Liver (tissue), 9 donors: ENCODE results near the gene SGIP1. TPM values are rescaled to one million over a fixed set of nuclear protein-coding genes. Genes with fewer than 3 reads are reported as not detected.

Experiments
- DNase-seq: peaks from one replicate; pipeline ENCODE4 v3.0.0-alpha.2; 2017; ENCODE audit warnings: low spot score
- H3K27ac ChIP-seq, 2 donors: one replicate each; pipeline ENCODE4 v1.7.0; 2013; ENCODE audit warnings: inconsistent platforms in 2 of 2, low read length in 2 of 2, control low read depth in 1 of 2, low read depth in 1 of 2, mild to moderate bottlenecking in 1 of 2
- H3K27me3 ChIP-seq, 4 donors: one replicate each; pipeline versions ENCODE4 v1.6.1 to v1.7.0; 2013; ENCODE audit warnings: low read length in 3 of 4, inconsistent platforms in 1 of 4, mild to moderate bottlenecking in 1 of 4, moderate library complexity in 1 of 4; ENCODE audit not compliant: control insufficient read depth in 4 of 4, insufficient read depth in 4 of 4
- H3K36me3 ChIP-seq, 4 donors: one replicate each; pipeline versions ENCODE4 v1.6.1 to v1.7.0; 2013; ENCODE audit warnings: low read length in 3 of 4, mild to moderate bottlenecking in 3 of 4, low read depth in 1 of 4, moderate library complexity in 1 of 4; ENCODE audit not compliant: control insufficient read depth in 4 of 4, insufficient read depth in 3 of 4
- H3K4me1 ChIP-seq, 4 donors: one replicate each; pipeline versions ENCODE4 v1.6.1 to v1.7.0; 2013; ENCODE audit warnings: low read length in 3 of 4, mild to moderate bottlenecking in 3 of 4, moderate library complexity in 1 of 4; ENCODE audit not compliant: control insufficient read depth in 4 of 4, insufficient read depth in 4 of 4
- H3K4me3 ChIP-seq, 3 donors: one replicate each; pipeline versions ENCODE4 v1.6.1 to v1.7.0; 2013; ENCODE audit warnings: low read length in 3 of 3, control low read depth in 1 of 3, low read depth in 1 of 3, mild to moderate bottlenecking in 1 of 3
- H3K9ac ChIP-seq, 2 donors: one replicate each; pipeline ENCODE4 v1.7.0; 2013; ENCODE audit warnings: low read length in 2 of 2, mild to moderate bottlenecking in 2 of 2, moderate library complexity in 2 of 2, control low read depth in 1 of 2, low read depth in 1 of 2
- H3K9me3 ChIP-seq, 4 donors: one replicate each; pipeline versions ENCODE4 v1.6.1 to v1.7.0; 2013; ENCODE audit warnings: low read length in 3 of 4; ENCODE audit not compliant: control insufficient read depth in 4 of 4
- ATF3 ChIP-seq: IDR thresholded peaks from 2 replicates; pipeline ENCODE4 v1.6.1; 2016; ENCODE audit warnings: antibody characterized with exemption
- EGR1 ChIP-seq, 2 donors: IDR thresholded peaks; 2 replicates each; pipeline ENCODE4 v1.6.1; 2016 to 2018; ENCODE audit warnings: antibody characterized with exemption in 2 of 2, low read depth in 2 of 2
- FOXA1 ChIP-seq: IDR thresholded peaks from 2 replicates; pipeline ENCODE4 v1.6.1; 2016; ENCODE audit warnings: antibody characterized with exemption
- FOXA2 ChIP-seq: IDR thresholded peaks from 2 replicates; pipeline ENCODE4 v1.6.1; 2016; ENCODE audit warnings: antibody characterized with exemption
- HNF4A ChIP-seq, 2 donors: conservative IDR thresholded peaks; 2 replicates each; pipeline ENCODE4 v1.6.1; 2016; ENCODE audit warnings: antibody characterized with exemption in 2 of 2, mild to moderate bottlenecking in 2 of 2
- HNF4G ChIP-seq: IDR thresholded peaks from 2 replicates; pipeline ENCODE4 v1.6.1; 2016; ENCODE audit warnings: antibody characterized with exemption
- JUND ChIP-seq, 2 donors: IDR thresholded peaks; 2 replicates each; pipeline ENCODE4 v1.6.1; 2016; ENCODE audit warnings: antibody characterized with exemption in 2 of 2
- NR2F2 ChIP-seq: IDR thresholded peaks from 2 replicates; pipeline ENCODE4 v1.6.1; 2016; ENCODE audit warnings: antibody characterized with exemption
- RAD21 ChIP-seq, 2 donors: IDR thresholded peaks; 2 replicates each; pipeline ENCODE4 v1.6.1; 2016; ENCODE audit warnings: antibody characterized with exemption in 2 of 2, mild to moderate bottlenecking in 2 of 2
- REST ChIP-seq: IDR thresholded peaks from 2 replicates; pipeline ENCODE4 v1.6.1; 2016; ENCODE audit warnings: antibody characterized with exemption, mild to moderate bottlenecking
- RXRA ChIP-seq, 2 donors: IDR thresholded peaks; 2 replicates each; pipeline ENCODE4 v1.6.1; 2017 to 2018; ENCODE audit warnings: antibody characterized with exemption in 2 of 2, mild to moderate bottlenecking in 1 of 2
- SP1 ChIP-seq: IDR thresholded peaks from 2 replicates; pipeline ENCODE4 v1.6.1; 2018; ENCODE audit warnings: antibody characterized with exemption, mild to moderate bottlenecking
- YY1 ChIP-seq: IDR thresholded peaks from 2 replicates; pipeline ENCODE4 v1.6.1; 2016; ENCODE audit warnings: antibody characterized with exemption, mild to moderate bottlenecking
- ZBTB33 ChIP-seq: IDR thresholded peaks from 2 replicates; pipeline ENCODE4 v1.6.1; 2016; ENCODE audit warnings: antibody characterized with exemption
- WGBS: extraction: QIAGEN DNeasy Blood & Tissue Kit; methylation state at CpG from one replicate; pipeline ENCODE4 v1.1.7; 2013; 5-methylcytosine and 5-hydroxymethylcytosine counted together
- polyA plus RNA-seq, 2 donors: library from polyadenylated mRNA; stranded (reverse) in 1 of 2; unstranded in 1 of 2; fragments of 200-250 nt in 1 of 2; fragments of >200 nt in 1 of 2; fragmentation: Nextera tagmentation in 1 of 2; extraction: Ambion mirVana in 1 of 2; gene quantifications; one replicate each; pipeline versions ENCODE4 v1.2.1 to v1.2.3, GENCODE V29; 2013 to 2015
- total RNA-seq, 2 donors: library from RNA; depleted of rRNA; stranded (reverse); fragments of >200 nt; gene quantifications; one replicate each; pipeline ENCODE4 v1.2.3, GENCODE V29; 2014
- TF ChIP-seq, protein P1 (sequence below): fragments of 150-350 bp; IDR thresholded peaks from 2 replicates; pipeline ENCODE4 v1.5.1; 2017; ENCODE audit warnings: improper control_type of control experiment, low read depth, low read length; ENCODE audit not compliant: missing input control
- TF ChIP-seq, protein P2 (sequence below): IDR thresholded peaks from 2 replicates; pipeline ENCODE4 v1.6.1; 2016; ENCODE audit warnings: antibody characterized with exemption
- donor health status: healthy.
- donor health status: healthy.
- donor health status: healthy.
- donor health status: healthy.
- donor health status: healthy.

Gene SGIP1
- total and polyA plus RNA-seq, 4 donors = 0.09 to 2.5 (median 0.38) TPM

DNA sequence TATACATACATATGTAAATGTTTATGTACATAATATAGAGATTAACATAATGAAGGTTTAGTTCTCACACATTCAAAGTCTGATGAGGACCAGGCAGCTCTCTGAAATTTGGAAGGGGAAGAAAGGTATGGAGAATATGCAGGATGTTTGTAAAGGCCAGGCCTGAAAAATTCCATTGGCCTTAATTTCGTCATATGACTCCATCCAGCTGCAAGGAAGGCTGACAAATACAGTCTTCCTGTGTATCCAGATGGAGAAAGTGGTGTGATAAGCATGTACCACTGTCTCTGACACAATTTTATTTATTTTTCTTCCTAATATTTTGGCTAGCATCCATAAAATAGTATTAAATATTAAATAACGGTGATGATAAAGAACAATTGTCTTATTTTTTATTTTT is 6.3 kb upstream of the SGIP1 start:
- DNase-seq = no peak
- Histone ChIP-seq H3K4me3 (no peak overlapping the region), H3K27me3 (no peaks in the 10 kb centered on the region), H3K4me1 (no peaks in the 10 kb centered on the region), H3K36me3 (no peaks in the 10 kb centered on the region), H3K9me3 (no peaks in the 10 kb centered on the region), H3K27ac (no peak overlapping the region), H3K9ac (no peak overlapping the region)
- 83% methylated on average over 2 of the region's 2 CpGs for WGBS
- TF ChIP-seq YY1 (no peak), REST (no peak), NR2F2 (no peak), EGR1 (IDR thresholded peaks at IDR 0.05; ENCODE audit: low read depth in 2 of 2) (no peak), ZBTB33 (no peak), SP1 (no peak), RAD21 (IDR thresholded peaks at IDR 0.05) (no peak), HNF4G (no peak), FOXA2 (no peak), JUND (IDR thresholded peaks at IDR 0.05) (no peak), ATF3 (no peak), RXRA (IDR thresholded peaks at IDR 0.05) (no peak), FOXA1 (no peak)

DNA sequence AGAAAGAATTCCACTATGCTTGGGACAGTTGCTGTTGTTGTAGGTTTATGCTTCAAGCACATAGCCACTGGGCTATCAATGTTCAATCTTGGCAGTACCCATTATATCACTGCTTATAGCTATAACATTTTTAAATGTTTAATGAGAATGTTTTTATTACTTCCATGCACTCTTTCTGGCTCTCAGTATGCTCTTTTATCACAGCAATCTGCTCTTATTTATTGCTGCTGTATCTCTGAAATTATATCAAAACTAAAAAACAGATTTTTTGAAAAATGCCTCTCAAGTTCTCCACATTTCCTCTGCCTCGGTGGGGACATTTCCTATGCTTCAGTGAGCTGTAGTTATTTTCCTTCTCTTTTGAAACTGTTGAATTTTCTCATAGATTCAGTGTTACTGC is 5.4 kb upstream of the SGIP1 start:
- 67% methylated on average over 1 of the region's 1 CpG for WGBS
- peaks cover 1 to 9% (median 4%) of the 10 kb centered on the region in 4 donors for H3K4me1 ChIP-seq
- peaks cover 0 to 4% (median 0%) of the 10 kb centered on the region in 4 donors for H3K27me3 ChIP-seq
- no peak for DNase-seq
- TF ChIP-seq FOXA2 = no peak
- TF ChIP-seq HNF4G = no peak
- no peak overlapping the region for H3K9ac ChIP-seq
- no peak overlapping the region for H3K4me3 ChIP-seq
- H3K36me3 ChIP-seq = no peaks in the 10 kb centered on the region
- H3K9me3 ChIP-seq = no peaks in the 10 kb centered on the region
- H3K27ac ChIP-seq = no peak overlapping the region

DNA sequence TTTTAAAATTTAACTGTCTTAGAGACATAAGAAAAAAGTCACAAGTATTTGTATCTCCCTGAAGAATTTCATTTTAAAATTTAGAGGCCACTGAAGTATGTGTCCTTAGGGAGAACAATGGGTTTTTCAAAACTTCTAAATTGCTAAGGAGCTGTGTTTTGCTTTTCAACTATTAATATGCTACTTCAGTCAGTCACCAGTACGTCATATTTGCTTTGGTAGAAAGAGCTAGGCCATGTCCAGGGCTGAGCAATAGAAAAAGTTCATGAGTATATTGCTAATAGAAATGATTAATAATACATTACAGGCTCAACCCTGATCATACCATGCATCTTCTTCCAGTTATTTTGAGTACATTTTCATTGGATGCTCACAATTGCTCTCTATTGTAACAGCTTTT is 1.7 kb upstream of the SGIP1 start:
- H3K9me3 ChIP-seq = no peaks in the 10 kb centered on the region
- H3K36me3 ChIP-seq = no peaks in the 10 kb centered on the region
- H3K4me1 ChIP-seq = peaks cover 1 to 26% (median 10%) of the 10 kb centered on the region in 4 donors
- H3K27me3 ChIP-seq = peaks cover 0 to 5% (median 2%) of the 10 kb centered on the region in 4 donors
- DNase-seq = no peak
- H3K9ac ChIP-seq = no peak overlapping the region
- H3K4me3 ChIP-seq = no peak overlapping the region
- H3K27ac ChIP-seq = no peak overlapping the region
- WGBS = 86% methylated on average over 1 of the region's 1 CpG
- TF ChIP-seq, protein P1, sequence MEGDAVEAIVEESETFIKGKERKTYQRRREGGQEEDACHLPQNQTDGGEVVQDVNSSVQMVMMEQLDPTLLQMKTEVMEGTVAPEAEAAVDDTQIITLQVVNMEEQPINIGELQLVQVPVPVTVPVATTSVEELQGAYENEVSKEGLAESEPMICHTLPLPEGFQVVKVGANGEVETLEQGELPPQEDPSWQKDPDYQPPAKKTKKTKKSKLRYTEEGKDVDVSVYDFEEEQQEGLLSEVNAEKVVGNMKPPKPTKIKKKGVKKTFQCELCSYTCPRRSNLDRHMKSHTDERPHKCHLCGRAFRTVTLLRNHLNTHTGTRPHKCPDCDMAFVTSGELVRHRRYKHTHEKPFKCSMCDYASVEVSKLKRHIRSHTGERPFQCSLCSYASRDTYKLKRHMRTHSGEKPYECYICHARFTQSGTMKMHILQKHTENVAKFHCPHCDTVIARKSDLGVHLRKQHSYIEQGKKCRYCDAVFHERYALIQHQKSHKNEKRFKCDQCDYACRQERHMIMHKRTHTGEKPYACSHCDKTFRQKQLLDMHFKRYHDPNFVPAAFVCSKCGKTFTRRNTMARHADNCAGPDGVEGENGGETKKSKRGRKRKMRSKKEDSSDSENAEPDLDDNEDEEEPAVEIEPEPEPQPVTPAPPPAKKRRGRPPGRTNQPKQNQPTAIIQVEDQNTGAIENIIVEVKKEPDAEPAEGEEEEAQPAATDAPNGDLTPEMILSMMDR = no peak
- TF ChIP-seq HNF4A (conservative IDR thresholded peaks at IDR 0.05) (no peak), REST (no peak), YY1 (no peak), ATF3 (no peak), NR2F2 (no peak), RAD21 (IDR thresholded peaks at IDR 0.05) (no peak), HNF4G (no peak), RXRA (IDR thresholded peaks at IDR 0.05) (no peak), EGR1 (IDR thresholded peaks at IDR 0.05; ENCODE audit: low read depth in 2 of 2) (no peak), SP1 (no peak)
- TF ChIP-seq, protein P2, sequence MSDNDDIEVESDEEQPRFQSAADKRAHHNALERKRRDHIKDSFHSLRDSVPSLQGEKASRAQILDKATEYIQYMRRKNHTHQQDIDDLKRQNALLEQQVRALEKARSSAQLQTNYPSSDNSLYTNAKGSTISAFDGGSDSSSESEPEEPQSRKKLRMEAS = no peak
